ES-I3 (cell line): ENCODE data around the gene EXOG.

Experiments
- H3K36me3 ChIP-seq: 2 replicates; pipeline ENCODE4 v1.6.1; 2013; ENCODE audit warnings: mild to moderate bottlenecking, low read length, control low read depth, moderate library complexity; ENCODE audit not compliant: insufficient read depth
- H3K4me1 ChIP-seq: 2 replicates; pipeline ENCODE4 v1.6.1; 2013; ENCODE audit warnings: mild to moderate bottlenecking, control low read depth, low read length; ENCODE audit not compliant: insufficient read depth
- H3K9ac ChIP-seq: 2 replicates; pipeline ENCODE4 v1.6.1; 2013; ENCODE audit warnings: low read depth, mild to moderate bottlenecking, low read length, moderate library complexity
- H3K9me3 ChIP-seq: 2 replicates; pipeline ENCODE4 v1.6.1; 2013; ENCODE audit warnings: mild to moderate bottlenecking, low read length, moderate library complexity; ENCODE audit not compliant: control insufficient read depth, insufficient read depth

Gene EXOG

GRCh38 chr3:38534604-38535003, 38.5 kb downstream of the EXOG start:
- H3K9ac ChIP-seq, result no peak overlapping the region
- no peaks in the 10 kb centered on the region for H3K4me1 ChIP-seq

GRCh38 chr3:38536671-38537070, 40.5 kb downstream of the EXOG start:
- H3K9ac ChIP-seq, result no peak overlapping the region
- H3K9me3 ChIP-seq, result no peaks in the 10 kb centered on the region
- peaks cover 3% of the 10 kb centered on the region; the same call in 1 of the 2 replicates for H3K36me3 ChIP-seq
- H3K4me1 ChIP-seq, result no peaks in the 10 kb centered on the region

More at GRCh38 chr3:38534604-38535003, 38.5 kb downstream of the EXOG start:
- Histone ChIP-seq H3K36me3 (peaks cover 3% of the 10 kb centered on the region; the same call in 1 of the 2 replicates), H3K9me3 (no peaks in the 10 kb centered on the region)

- H3K9me3 ChIP-seq, result no peaks in the 10 kb centered on the region
- no peaks in the 10 kb centered on the region for H3K4me1 ChIP-seq
- no peak overlapping the region for H3K9ac ChIP-seq
- peaks cover 3% of the 10 kb centered on the region; the same call in 1 of the 2 replicates for H3K36me3 ChIP-seq
Measured at GRCh38 chr3:38538773-38539353, 42.7 kb downstream of the EXOG start.

GRCh38 chr3:38541806-38542205, 45.7 kb downstream of the EXOG start:
- no peaks in the 10 kb centered on the region for H3K4me1 ChIP-seq
- no peak overlapping the region for H3K9ac ChIP-seq
- peaks cover 3% of the 10 kb centered on the region; the same call in 1 of the 2 replicates for H3K36me3 ChIP-seq
- H3K9me3 ChIP-seq, result no peaks in the 10 kb centered on the region

GRCh38 chr3:38542401-38543298, 46.5 kb downstream of the EXOG start:
- Histone ChIP-seq H3K9me3 (no peaks in the 10 kb centered on the region), H3K36me3 (no peaks in the 10 kb centered on the region; the same call in 1 of the 2 replicates), H3K9ac (no peak overlapping the region), H3K4me1 (no peaks in the 10 kb centered on the region)

- no peaks in the 10 kb centered on the region for H3K4me1 ChIP-seq
- no peak overlapping the region for H3K9ac ChIP-seq
- H3K36me3 ChIP-seq, result no peaks in the 10 kb centered on the region
- H3K9me3 ChIP-seq, result no peaks in the 10 kb centered on the region
Measured at GRCh38 chr3:38543586-38543985, 47.4 kb downstream of the EXOG start.

- no peaks in the 10 kb centered on the region for H3K4me1 ChIP-seq
- no peak overlapping the region for H3K9ac ChIP-seq
- H3K9me3 ChIP-seq, result no peaks in the 10 kb centered on the region
- no peaks in the 10 kb centered on the region for H3K36me3 ChIP-seq
Measured at GRCh38 chr3:38544926-38545325, 48.8 kb downstream of the EXOG start.

GRCh38 chr3:38545550-38545949, 49.4 kb downstream of the EXOG start:
- Histone ChIP-seq H3K36me3 (no peaks in the 10 kb centered on the region), H3K4me1 (no peaks in the 10 kb centered on the region), H3K9me3 (no peaks in the 10 kb centered on the region), H3K9ac (no peak overlapping the region)

- H3K9ac ChIP-seq, result no peak overlapping the region
- no peaks in the 10 kb centered on the region for H3K4me1 ChIP-seq
- H3K9me3 ChIP-seq, result no peaks in the 10 kb centered on the region
- H3K36me3 ChIP-seq, result no peaks in the 10 kb centered on the region
Measured at GRCh38 chr3:38545983-38546382, 49.8 kb downstream of the EXOG start.

- Histone ChIP-seq H3K4me1 (no peaks in the 10 kb centered on the region), H3K36me3 (no peaks in the 10 kb centered on the region), H3K9me3 (no peaks in the 10 kb centered on the region), H3K9ac (no peak overlapping the region)
Measured at GRCh38 chr3:38548154-38548931, 52.2 kb downstream of the EXOG start.

GRCh38 chr3:38549082-38549481, 52.9 kb downstream of the EXOG start:
- Histone ChIP-seq H3K36me3 (no peaks in the 10 kb centered on the region), H3K4me1 (no peaks in the 10 kb centered on the region), H3K9me3 (no peaks in the 10 kb centered on the region), H3K9ac (no peak overlapping the region)

- no peaks in the 10 kb centered on the region for H3K4me1 ChIP-seq
- no peaks in the 10 kb centered on the region for H3K9me3 ChIP-seq
- H3K9ac ChIP-seq, result no peak overlapping the region
- H3K36me3 ChIP-seq, result no peaks in the 10 kb centered on the region
Measured at GRCh38 chr3:38549486-38549885, 53.3 kb downstream of the EXOG start.

GRCh38 chr3:38549957-38550840, 54.1 kb downstream of the EXOG start:
- no peaks in the 10 kb centered on the region for H3K36me3 ChIP-seq
- H3K9me3 ChIP-seq, result no peaks in the 10 kb centered on the region
- no peaks in the 10 kb centered on the region for H3K4me1 ChIP-seq
- no peak overlapping the region for H3K9ac ChIP-seq
